Activated CD8-positive, alpha-beta memory T cell treated with anti-CD3 and anti-CD28 coated beads, Interleukin-2, amount 50 U/mL, for 24 hours (primary cell): Measurements from ENCODE around the gene LMO2.

Experiments used
- DNase-seq: peaks from one replicate; pipeline ENCODE4 v3.0.0-alpha.2; 2020; ENCODE audit errors: extremely low read depth

LMO2 gene

DNA sequence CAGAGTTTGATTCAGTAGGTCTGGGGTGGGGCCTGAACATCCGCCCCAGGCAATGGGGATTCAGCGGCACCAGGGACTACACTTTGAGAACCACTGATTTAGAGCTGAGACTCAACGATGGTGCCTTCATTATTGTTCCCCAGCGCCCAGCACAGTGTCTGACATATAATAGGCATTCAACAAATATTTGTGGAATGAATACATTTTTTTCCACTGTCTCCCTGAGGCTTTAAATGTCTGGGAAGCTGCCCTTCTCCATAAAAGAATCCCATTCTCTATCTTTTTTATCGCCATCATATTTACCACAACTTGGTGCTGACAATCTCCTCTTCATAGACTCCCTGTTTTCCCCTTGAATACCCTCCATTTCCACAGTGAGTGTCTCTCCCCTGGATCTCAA lies 23.6 kb upstream of the LMO2 start:
- no peak for DNase-seq

DNA sequence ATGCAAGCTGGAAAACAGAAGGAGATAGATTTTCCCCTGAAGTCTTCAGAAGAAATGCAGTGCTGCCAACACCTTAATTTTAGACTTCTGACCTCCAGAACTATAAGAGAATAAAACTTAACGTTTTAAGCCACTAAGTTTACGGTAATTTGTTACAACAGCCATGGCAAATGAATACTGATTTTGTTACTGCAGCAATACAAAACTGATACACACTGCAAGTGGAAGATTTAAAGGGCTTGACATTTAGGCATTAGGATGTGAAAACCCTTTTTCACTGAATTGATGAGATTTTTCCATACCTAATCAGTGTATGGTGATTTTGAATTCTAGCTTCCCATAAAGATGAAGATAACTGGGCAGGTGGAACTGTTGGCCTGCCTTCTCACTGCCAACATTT lies 22.1 kb upstream of the LMO2 start:
- DNase-seq = no peak

GRCh38 chr11:33912405-33913361 lies 20.8 kb upstream of the LMO2 start:
- no peak for DNase-seq

DNA sequence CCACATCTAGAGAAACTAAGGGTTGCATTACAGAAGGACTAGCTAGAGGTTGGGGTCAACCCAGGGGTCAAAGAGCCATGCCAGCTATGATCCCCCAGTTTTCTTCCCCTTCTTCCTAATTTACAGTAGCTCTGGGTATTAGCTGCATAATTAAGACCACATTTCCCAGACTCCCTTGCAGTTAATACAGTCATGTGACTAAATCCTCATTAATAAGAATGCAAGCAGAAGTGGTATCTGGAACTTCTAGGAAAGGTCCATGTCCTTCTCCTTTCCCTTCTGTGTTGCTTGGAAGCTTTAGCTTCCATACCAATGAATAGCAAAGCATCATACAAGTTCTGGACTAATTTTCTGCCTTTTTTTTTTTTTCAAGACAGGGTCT lies 19.1 kb upstream of the LMO2 start:
- no peak for DNase-seq

DNA sequence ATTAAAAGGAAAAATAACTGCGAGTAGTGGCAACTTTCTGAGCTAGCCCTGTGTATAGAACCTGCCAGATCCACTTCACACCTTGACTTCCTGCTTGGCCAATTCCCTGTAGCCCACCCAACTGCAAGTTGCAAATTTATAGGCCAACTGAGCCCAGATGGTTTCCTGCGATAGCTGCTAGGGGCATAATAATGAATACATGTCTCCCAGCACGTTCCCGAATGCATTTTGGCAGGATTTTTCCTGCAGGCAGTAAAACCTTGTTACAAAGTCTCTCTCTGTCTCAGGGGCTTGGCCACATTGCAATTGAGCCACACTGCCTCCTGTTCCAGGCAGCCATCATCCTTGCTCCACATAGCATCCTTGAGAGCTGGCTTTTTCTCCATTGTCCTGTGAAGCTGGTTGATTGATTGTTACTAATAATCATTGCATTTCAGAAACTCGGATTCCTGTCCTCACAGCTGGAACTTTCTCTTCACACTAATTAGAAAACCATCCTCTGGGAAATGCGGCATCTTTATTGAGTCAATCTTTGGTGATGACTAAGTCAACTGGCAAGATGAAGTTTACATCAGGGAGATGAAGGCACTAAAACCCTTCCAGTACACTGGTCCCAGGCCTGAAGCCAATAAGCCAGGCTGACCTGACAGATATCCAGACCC lies 18.6 kb upstream of the LMO2 start:
- no peak for DNase-seq

GRCh38 chr11:33909552-33909951 lies 17.7 kb upstream of the LMO2 start:
- no peak for DNase-seq

DNA sequence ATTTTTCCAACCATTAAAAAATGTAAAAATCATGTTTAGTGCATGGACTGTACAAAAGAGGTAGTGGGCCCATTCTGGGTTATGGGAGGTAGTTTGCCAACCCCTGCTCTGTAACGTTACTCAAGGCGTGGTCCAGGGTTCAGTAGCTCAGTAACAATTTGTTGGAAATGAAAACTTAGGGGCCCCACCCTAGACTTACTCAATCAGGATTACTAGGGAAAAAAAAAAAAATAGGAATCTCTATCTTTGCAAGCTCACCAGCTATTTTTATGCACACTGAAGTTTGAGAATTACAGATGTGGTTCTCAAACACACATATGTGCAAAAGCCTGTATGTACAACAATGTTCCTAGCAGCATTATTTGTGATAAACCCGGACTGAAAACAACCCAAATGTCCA lies 17.3 kb upstream of the LMO2 start:
- no peak for DNase-seq

DNA sequence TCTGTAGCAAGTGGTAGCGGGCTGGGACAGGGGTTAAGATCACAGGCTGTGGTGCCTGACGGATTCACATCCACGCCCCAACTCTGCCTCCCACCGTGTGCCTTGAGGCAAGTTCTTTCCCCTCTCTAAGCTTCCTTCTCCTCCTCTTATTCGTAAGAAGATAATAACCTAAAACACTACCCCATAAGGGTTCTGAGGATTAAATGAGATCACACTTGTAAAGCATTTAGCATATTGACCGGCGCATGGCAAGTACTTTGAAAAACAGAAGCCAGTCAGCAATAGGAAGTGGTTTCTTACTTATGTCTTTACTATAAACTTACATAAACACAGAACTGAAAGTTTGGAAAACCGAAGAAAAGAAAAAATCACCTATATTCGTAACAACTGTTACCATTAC lies 15.5 kb upstream of the LMO2 start:
- no peak for DNase-seq

DNA sequence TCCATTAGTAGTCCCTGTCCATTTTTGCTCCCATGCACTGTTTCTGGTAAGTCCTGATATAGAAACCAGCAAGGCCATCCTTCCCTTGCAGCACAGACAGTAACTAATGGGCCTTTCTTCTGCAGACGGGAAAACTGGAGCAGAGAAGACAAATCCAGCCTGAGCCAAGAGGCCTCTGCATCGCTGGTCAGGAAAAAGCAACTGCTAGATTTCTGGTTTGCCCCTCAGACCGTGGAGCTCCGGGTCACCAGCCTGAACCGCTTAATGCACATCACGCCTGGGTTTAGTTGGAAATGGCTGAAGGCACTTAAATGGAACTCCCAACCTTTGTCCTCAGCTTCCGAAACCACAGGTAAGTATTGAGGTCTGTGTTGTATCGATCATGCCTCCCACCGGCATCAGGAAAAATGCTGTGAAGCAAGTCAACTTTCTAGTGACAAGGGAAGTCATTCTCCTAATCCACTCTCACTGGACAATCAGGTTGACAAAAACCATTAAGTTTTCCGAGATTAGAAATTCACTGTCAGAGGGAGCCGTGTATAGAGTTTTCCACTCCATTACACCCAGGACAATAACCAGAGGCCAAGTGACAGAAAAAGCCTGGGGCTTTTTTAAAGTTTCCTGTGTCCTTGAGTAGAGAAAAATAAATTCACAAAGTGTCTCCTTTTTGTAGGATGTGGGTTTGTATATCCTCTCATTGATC lies 14.8 kb upstream of the LMO2 start:
- no peak for DNase-seq

GRCh38 chr11:33904102-33904501 lies 12.2 kb upstream of the LMO2 start:
- no peak for DNase-seq

DNA sequence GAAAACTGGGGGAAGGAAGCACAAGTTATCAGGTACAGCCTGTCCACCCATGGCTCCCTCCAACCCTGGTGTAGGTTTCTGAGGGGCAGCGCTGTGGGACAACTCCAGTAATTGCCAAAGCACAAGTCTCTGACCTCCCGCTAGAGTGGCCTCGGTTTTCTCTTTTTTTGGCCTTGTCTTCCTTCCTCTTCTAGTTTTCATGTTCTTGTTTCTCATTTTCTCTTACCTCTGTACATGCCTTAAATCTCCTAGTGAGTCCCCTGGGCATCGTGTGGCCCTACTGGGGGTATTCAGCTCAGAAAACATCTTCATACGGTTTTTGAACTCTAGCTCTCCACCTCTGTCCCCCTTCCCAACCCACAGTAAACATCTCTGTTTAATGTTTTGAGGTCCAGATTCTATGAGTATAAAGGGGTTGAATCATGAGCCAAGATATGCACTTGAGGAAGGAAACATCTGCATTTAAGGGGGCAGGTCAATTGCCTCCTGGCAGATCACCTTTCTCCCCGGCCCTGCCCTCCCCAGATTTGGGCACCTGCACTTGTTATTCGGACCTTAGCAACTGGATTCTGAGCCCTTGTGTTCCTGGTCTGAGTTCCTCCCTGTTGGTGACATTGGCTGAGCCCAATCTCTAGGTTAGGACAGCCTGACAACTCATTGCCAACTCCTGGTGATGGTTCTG lies 8.4 kb upstream of the LMO2 start:
- no peak for DNase-seq

DNA sequence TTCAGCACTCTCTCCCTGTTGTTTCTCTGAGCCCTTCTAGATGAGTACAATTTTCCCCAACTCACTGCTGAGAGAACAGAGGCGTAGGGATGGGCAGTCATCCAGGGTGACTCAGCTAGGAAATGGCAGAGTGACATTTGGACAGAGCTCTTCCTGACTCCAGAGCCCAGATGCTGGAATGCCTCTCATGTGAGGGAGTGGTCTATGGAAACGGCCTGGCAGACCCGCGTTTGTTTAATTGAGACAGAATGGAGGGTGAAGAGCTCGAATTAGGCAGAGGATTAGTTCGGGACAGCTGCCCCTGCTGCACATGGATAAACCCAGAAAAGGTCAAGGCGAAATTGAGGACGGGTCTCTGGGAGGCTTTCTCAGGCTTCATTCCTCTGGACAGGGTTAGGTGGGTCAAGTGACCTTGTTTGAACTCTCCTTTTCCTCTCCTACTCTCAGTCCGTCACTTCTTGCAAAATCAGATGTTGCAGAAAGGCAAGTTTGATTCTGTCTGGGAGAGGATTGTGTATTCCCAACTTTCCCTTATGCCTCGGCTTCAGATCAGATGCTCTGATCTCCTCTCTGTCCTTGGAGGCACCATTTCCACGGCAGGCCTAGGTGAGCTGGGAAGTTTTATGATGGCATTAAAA lies 7.6 kb upstream of the LMO2 start:
- no peak for DNase-seq

DNA sequence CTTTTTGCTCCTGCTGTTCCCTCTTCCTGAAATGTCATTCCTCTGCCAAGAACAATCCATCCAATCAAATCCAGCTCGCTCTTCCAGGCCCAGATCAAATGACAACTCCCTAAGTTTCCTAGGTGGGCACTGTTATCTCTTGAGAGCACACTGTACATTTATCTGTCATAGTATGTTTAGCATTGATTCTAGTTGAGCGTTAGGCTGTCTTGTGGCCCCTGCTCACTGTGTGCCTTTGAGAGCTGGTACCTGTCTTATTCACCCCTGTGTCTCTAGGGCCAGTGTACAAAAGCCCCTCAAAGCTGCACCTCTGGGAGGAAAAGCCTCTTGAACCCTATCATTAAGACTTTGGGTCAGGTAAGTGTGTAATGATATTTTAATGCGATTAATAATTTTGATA lies 7.1 kb upstream of the LMO2 start:
- DNase-seq = no peak

- DNase-seq = no peak
Measured at GRCh38 chr11:33897761-33898375, 6.0 kb upstream of the LMO2 start.

DNA sequence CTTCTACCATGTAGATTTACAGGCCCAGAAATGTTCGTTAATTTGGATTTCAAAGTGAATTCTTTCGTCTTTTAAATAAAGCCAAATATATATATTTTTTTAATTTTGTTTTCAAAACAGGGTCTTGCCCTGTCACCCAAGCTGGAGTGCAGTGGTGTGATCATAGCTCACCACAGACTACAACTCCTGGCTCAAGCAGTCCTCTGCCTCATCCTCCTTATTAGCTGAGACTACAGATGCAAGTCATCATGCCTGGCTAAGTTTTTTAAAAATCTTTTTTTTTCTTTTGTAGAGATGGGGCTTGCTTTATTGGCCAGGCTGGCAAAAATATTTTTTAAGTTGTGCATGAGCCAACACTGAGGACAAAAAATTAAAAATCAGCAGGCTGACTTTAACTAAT lies 5.0 kb upstream of the LMO2 start:
- no peak for DNase-seq

- DNase-seq = no peak
Measured at GRCh38 chr11:33895752-33896137, 3.9 kb upstream of the LMO2 start.

DNA sequence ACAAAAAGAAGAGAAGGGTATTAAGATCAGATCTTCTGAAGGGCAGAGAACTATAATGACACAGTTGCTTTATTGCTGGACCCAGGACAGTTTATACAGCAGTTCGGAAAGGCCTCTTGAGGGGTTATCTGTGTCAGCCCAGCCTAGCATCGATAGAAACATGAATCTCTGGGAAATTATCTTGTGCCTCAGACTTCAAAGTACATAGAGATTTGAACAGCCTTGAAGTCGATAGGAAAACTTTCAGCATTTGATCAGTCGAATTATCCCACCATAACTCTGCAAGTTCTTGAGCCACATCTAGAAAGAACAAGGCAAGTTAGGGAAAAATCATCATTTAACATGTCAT lies 2.5 kb upstream of the LMO2 start:
- no peak for DNase-seq

DNA sequence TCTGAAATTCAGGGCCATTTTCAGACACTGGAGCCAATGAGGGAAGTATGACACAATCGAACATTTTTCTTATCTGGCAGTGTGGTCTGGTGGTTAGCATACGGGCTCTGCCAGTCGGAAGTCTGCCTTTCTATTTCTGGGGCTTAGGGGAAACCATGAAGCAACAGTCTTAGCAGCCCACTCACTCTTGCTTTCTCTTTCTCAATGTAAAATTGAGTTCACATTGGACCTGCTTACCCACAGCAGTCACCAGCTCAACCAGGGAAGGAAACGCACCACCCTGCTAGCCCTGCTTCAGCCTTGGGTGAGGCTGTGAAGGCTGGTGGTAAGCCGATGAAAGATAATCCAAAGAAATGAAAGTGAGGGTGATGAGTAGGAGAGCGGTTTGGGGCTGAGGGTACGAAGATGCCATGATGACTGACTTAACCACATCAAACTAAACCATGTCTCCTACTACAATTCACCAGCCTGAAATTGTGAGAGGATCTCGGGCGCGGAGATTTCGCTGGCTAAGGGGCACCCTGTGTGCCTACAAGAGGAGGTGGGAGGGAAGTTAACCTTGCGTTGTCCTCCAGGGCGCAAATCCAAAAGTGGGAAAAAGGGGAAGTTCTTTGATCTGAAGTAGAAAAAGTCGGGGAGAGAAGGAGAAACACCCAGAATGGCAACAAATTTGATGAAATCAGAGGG lies 2.0 kb upstream of the LMO2 start:
- DNase-seq = peak; percentile 68

DNA sequence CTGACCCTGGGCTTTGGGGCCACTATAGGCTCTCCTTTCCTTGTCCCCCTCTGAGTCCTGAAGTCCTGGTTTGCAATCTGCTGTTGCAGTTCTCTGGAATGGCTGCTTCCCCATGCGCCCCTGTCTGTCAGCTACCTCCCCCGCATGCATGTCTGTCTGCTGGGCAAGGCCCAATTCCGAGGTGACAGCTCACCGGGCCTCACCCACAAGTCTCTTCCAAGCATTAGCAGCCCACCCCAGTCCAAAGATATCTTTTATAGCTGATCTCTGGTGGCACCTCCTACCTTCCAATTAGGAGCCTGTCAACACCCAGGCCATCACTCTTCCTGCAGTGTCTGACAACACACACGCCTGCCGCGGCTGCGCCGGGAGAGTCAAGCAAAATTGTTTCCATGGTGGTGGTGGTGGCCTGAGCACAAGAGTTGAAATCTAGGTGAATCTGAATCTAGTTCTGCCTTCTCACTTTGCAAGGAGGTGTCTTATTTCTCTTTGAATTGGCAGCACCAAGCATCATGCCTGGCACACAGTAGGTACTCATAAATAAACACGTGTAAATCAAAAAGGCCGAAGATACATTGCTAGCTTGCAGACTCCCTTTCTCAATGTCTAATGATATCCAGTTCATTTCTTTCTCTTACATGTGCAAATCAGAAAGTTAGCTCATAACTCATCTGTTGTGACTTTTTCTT lies 1.2 kb upstream of the LMO2 start:
- no peak for DNase-seq

DNA sequence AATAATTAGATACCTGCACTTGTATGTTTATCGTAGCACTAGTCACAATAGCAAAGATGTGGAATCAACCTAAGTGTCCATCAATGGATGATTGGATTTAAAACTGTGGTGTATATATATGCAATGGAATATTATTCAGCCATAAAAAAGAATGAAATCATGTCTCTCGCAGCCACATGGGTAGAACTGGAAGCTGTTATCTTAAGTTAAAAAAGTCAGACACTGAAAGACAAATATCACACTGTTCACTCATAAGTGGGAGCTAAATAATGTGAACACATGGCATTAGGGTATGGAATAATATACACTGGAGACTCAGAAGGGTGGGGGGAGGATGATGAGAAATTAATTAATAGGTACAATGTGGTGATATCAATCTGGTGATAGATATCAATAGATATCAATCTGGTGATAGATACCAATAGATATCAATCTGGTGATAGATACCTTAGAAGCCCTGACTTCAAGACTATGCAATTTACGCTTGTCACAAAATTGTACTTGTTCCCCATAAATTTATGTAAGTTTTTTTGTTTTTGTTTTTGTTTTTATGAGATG lies 2.0 kb downstream of the LMO2 start:
- no peak for DNase-seq
